GM21576 (cell line): ENCODE data around the gene ABCA9.
"Not testable (repeated sequence)": the region's sequence is repeated elsewhere in the genome, so short reads cannot be mapped to it uniquely, and the experiment has no call there.

ENCODE experiments used
- ATAC-seq: cut with Tn5 transposase; IDR thresholded peaks from one replicate; pipeline ENCODE4 v1.9.1; 2021; ENCODE audit warnings: mild to moderate bottlenecking, moderate library complexity; ENCODE audit not compliant: unreplicated experiment

The ABCA9 gene

DNA sequence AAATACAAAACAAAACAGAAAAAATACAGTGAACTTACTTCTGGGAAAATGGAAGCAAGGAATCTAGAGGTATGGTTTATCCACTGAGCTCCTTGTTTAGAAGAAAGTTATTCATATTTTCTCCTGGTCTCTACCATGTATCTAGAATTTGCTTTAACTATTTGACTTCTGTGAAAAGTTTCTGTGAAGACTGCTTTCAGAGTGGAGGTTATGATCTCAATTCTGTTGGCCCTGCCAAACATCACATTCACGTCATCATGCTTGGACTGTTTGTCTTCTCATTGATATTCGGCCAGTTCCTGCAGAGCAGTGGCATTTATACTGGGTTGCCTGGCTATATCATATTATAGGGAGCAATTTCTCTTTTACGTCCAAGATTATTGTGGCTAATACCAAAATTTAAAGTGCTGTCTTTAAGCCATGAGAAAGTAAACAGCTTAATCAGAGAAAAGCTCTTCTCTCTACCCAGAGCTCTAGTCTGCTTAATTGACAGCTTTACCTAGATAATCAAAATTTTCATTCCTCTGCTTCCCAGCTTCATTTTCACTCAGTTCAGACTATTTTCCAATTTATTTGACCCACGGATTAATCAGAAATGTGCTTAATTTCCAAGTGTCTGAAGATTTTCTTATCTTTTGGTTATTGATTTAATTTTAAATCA lies 105.4 kb downstream of the ABCA9 start, which contains the start of gene ABCA8:
TSS of gene ABCA8 (minus strand) at position 212 of the 661 bp plus-strand sequence. CDS start 13,358 bp downstream, outside the sequence.
- ATAC-seq = no peak

DNA sequence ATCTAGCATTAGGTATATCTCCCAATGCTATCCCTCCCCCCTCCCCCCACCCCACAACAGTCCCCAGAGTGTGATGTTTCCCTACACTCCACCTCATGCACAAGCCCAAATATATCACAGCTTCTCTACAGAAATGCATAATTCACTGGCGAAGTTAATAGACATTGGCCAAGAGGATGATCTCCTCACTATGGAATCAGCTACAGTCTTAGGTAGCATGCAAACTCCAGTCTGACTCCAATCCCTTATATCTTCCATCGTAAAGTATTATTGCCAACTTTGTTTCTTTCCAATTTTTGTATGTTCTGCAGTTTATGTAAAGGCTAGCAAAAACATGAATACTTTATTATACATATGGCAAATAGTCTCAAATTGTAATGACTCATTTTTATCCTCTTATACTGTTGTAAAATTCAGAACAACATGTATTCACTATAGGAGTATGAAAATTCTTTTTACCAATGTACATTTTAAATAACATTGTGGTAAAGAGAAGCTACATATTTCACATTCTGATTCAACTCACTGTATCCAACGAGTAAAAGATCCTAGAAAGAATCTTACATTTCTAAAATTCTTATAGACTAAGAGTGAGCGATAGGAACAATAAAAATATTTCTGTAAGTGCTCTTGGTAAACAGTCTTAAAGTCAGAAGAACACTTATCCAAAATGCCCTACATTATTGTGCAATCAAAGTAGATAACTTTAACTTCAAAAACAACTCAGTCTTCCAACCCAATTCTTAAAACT lies 106.4 kb downstream of the ABCA9 start:
- ATAC-seq = no peak

DNA sequence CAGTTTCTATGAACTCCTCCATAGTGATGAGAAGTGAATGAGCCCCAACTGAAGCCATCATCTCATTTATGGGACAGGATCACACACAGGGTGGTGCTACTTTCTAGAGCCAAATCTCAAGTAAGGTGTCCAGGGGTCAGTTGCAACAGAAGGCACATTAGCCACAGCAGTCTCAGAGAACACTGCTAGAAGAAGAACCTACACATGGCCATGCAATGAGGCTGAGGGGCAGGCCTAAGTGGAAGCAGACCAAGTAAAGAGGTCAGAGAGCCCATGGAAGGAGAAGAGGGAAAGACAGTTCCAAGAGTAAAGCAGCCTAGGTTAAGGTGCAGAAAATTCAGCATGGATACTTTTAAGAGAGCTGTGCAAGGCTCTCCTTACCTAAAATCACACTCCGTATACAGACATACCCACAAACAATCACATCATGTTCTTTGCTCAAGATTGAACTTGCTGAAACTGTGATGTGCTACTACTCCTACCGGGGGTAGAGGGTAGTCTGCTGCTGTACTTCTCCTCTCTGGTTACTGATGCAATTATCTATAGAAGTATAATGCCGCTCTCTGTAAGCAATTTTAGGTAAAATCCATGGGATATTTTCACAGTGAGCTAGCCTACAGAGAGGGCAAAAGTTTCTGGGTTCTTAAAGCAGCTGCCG lies 107.3 kb downstream of the ABCA9 start:
- no peak for ATAC-seq

DNA sequence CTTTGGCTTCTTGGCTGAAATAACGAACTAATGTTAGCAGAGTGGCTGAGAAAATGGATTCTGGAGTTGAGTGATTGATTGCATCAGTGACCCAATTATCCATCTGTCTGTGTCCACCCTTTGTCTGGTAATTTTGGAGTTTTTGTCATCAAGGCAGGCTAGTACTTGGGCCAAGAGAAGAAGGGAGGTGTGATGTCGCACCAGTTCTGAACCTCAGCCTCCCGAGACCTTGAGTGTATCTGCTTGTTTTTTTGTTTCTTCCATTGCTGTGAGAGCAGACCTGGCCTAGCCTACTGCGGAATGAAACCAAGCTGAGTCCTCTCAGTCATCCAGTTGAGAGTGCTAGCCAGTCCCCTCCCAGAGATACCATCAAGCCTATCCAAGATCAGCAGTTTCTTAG lies 110.0 kb downstream of the ABCA9 start:
- ATAC-seq = no peak

GRCh38 chr17:68947868-68948267 lies 112.9 kb downstream of the ABCA9 start:
- not testable (repeated sequence) for ATAC-seq

- no peak for ATAC-seq
Measured at GRCh38 chr17:68944435-68945035, 116.2 kb downstream of the ABCA9 start.

DNA sequence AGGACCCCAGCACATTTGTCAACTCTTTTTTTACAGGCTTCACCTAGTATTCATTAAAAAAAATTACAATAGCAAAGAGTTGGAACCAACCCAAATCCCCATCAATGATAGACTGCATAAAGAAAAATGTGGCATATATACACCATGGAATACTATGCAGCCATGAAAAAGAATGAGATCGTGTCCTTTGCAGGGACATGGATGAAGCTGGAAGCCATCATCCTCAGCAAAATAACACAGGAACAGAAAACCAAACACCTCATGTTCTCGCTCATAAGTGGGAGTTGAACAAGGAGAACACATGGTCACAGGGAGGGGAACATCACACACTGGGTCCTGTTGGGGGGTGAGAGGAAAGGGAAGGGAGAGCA lies 116.9 kb downstream of the ABCA9 start:
- ATAC-seq = not testable (repeated sequence)

- no peak for ATAC-seq
Measured at GRCh38 chr17:68943123-68943811, 117.5 kb downstream of the ABCA9 start.

DNA sequence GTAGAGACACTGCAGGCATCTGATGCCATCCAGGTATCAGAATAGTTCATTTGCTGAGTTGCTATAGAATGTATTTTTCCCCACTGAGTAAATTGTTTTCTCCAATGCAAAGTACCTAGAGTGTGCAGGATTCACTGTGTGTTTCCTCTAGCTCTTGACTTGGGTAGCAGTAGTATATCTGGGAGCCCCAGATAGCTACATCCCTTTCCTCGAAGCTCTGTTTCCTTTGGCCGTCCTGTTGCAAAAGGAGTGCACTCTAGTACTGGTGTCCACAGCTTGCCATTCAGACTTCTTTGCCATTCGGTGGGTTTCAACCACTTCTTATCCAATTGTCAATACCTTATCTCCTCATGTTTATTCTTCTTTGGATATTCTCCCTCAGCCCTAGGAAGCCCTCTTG lies 118.3 kb downstream of the ABCA9 start:
- ATAC-seq = no peak

DNA sequence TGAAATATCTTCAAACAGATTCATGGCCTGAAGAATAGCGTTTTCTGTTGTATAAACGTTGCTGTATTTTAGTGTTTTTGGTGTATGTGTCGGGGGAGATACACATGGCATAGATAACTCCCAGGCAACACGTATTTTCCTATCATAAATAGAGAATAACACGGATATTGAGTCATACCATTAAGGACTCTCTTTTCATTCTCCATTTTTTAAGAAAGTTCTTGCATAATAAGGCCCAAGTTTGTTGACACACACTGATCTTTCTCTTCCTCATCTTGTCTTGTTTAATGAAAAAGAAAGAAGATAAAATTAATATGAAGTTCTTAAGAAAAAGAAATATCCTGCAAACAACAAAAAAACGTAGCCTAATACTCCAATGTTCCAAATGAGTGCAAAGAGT lies 119.0 kb downstream of the ABCA9 start:
- ATAC-seq = no peak

DNA sequence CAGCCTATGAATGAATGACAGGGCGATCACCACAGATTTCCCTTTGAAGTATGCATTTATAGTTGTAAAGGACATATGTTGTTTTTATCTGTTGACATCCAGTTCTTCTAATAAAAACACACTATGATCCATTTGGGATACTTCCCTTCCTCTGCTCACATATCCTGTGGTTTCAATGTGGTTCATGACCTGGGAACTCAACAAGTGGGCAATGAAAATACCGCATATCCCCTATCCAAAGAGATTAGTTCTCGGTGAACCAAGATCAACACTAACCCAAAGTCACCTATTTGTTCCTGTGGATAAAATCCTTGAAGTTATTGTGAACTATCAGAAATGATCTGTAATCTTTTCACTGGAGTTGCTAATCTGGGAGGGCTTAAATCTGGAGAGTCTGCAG lies 121.5 kb downstream of the ABCA9 start:
- no peak for ATAC-seq

DNA sequence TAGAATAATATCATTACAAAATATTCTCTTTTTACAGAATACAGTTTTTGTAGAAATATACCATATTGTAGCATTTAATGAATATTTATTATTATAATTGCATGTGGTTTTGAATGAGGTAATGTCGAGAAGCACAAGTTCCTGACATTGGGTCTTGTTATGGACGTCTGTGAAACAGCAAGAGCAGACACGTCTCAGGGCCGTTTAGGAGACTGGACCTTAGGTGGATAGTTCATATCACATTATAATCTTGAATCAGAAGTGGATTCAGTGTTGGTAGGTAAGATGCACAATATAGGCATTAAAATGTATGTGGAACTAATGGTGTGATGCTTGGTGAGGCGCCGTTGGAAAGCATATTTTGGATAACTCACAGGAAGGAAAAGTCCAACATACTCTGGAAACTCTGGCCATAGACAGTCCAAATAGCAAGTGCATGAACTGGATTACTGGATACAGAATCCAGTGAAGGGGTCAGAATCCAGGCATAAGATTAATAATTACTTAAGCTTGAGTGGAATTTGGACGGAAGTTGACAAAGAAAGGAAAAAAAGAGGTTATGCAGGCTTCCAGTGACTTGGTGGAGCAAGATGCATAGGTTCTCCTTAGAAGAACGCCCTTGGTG lies 122.7 kb downstream of the ABCA9 start:
- ATAC-seq = no peak

GRCh38 chr17:68927516-68927915 lies 133.2 kb downstream of the ABCA9 start:
- ATAC-seq = no peak

DNA sequence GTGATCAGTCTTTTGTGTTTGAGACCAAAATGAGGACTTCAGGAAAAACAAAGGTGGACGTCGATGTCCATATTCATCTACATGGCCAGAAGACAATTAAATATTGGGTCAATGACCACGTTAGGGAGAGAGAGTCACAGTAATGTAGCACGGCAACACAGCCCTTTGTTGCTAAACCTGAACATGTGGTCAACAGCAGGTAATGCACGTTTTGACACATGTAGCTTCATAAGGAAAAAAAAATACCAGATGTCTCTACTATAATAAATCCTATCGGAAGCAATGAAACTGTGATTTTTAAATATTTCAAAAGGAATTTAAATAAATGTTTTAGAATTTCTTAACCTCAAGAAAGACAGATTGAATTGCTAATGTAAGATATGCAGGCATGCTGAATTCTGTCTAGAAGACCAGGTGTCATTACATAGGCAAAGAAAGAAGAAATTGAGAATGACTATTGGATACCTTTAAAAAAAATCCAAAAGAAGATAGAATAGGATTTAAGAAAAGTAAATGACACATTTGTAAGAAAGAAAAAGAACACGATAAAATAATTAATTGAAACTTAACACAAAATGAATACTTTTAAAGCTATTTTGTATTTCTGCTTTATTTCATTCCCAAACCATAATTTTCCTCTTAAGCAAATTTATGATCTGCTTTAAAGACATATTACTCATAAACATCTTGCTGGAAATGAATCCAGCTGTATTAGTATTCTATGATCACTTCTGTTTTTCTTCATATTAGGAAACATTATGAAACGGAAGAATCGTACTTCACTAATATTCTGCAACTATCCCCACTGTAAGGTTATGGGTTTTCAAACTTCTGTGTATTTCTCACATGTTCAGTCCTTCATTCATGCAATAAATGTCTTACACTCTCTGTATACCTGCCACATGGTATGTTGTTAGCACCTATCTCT lies 135.7 kb downstream of the ABCA9 start:
- ATAC-seq = no peak
